BE2C (cell line): Measurements from ENCODE around the gene PDS5B.

ENCODE experiments used
- DNase-seq: peaks from one replicate; pipeline ENCODE4 v3.0.0-alpha.2; 2020
- H3K27me3 ChIP-seq: fragments of 250-450 bp; sonication (Bioruptor Pico); 2 replicates; pipeline ENCODE4 v1.5.1; 2020; ENCODE audit warnings: mild to moderate bottlenecking
- H3K36me3 ChIP-seq: fragments of 250-450 bp; sonication (Bioruptor Pico); 2 replicates; pipeline ENCODE4 v1.5.1; 2020; ENCODE audit warnings: mild to moderate bottlenecking
- H3K4me1 ChIP-seq: fragments of 250-450 bp; sonication (Bioruptor Pico); 2 replicates; pipeline ENCODE4 v1.5.1; 2020
- H3K4me3 ChIP-seq: 2 replicates; pipeline ENCODE4 v1.5.1; 2011; ENCODE audit warnings: low read depth, low read length
- H3K9me3 ChIP-seq: fragments of 250-450 bp; sonication (Bioruptor Pico); 2 replicates; pipeline ENCODE4 v1.5.1; 2020
- TF ChIP-seq, protein P1 (sequence below): IDR thresholded peaks from 2 replicates; pipeline ENCODE4 v1.5.1; 2012; ENCODE audit warnings: mild to moderate bottlenecking, low read depth, low read length

Gene PDS5B

DNA sequence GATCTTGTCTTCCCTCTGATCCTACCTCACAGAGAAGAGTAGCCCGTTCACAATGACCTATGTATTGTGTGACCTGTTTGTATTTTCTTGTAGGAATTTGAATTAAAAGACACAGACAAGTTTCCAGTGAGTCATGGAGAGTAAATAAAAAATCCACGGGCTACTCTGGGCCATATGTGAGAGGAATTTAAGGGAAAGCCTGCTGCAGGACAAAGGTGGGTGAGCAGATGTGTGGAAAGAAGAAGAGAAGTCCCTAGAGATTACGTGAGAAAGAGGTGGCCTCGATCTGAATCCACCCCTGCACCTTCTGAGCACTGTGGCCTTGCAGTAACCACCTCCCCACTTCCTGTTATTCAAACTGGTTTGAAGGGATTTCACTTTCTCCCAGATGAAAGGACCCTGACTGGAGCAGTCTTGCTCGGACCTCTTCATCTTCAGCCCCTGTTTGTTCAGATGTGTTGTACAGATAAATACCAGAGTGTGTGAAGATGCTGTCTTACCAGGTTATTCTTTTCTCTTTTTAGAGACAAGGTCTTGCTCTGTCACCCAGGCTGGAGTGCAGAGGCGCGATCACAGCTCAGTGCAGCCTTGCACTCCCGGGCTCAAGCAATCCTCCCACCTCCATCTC lies 205.4 kb downstream of the PDS5B start:
- no peaks in the 10 kb centered on the region for H3K27me3 ChIP-seq
- TF ChIP-seq, protein P1, sequence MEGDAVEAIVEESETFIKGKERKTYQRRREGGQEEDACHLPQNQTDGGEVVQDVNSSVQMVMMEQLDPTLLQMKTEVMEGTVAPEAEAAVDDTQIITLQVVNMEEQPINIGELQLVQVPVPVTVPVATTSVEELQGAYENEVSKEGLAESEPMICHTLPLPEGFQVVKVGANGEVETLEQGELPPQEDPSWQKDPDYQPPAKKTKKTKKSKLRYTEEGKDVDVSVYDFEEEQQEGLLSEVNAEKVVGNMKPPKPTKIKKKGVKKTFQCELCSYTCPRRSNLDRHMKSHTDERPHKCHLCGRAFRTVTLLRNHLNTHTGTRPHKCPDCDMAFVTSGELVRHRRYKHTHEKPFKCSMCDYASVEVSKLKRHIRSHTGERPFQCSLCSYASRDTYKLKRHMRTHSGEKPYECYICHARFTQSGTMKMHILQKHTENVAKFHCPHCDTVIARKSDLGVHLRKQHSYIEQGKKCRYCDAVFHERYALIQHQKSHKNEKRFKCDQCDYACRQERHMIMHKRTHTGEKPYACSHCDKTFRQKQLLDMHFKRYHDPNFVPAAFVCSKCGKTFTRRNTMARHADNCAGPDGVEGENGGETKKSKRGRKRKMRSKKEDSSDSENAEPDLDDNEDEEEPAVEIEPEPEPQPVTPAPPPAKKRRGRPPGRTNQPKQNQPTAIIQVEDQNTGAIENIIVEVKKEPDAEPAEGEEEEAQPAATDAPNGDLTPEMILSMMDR = no peak
- H3K36me3 ChIP-seq = no peaks in the 10 kb centered on the region; the same call in 1 of the 2 replicates
- no peaks in the 10 kb centered on the region for H3K4me1 ChIP-seq
- no peaks in the 10 kb centered on the region for H3K9me3 ChIP-seq
- H3K4me3 ChIP-seq = no peak overlapping the region
- DNase-seq = no peak

DNA sequence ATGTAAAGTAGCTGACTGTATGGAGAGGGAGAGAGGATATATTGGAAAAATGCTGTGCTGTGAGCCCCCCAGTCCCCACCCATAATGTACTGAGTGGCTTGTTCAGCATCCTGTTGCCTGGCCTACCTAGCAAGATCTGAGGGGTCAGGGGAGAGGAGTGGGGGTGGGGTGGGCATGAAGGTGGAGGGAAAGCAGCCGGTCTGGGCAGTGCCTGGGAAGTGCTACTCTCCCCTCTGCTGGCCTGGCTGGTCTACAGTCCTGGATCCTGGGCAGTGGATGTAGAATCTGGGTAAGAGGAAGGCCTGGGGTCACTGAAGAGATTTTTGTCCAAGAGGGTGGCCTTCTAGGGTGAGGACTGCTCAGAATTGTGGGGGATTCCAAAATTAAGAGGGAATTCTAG lies 210.5 kb downstream of the PDS5B start:
- no peaks in the 10 kb centered on the region for H3K4me1 ChIP-seq
- DNase-seq = no peak
- no peaks in the 10 kb centered on the region for H3K9me3 ChIP-seq
- TF ChIP-seq, protein P1 = no peak
- H3K36me3 ChIP-seq = no peaks in the 10 kb centered on the region
- no peak overlapping the region for H3K4me3 ChIP-seq
- H3K27me3 ChIP-seq = no peaks in the 10 kb centered on the region

DNA sequence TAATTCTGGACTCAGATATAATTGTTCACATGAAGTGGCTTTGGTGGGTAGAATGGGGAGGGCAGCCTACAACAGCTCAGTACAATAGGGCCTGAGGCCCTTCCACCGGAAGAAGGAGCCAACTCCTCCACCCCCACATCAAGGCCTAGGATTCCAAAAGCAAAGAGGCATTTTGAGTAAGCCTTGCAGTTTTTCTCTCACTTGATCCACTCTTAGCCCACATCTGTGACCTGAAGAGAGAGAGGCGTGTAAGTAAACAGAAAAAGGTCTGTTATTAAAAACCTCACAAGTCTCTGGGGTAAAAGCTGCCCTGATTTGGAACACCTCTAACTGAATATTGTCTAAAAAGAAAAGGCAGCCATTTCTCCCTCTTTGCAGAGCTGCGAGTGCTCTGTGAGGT lies 215.9 kb downstream of the PDS5B start:
- TF ChIP-seq, protein P1 = no peak
- H3K27me3 ChIP-seq = no peaks in the 10 kb centered on the region
- DNase-seq = no peak
- H3K36me3 ChIP-seq = no peaks in the 10 kb centered on the region
- no peak overlapping the region for H3K4me3 ChIP-seq
- no peaks in the 10 kb centered on the region for H3K9me3 ChIP-seq
- no peaks in the 10 kb centered on the region for H3K4me1 ChIP-seq

GRCh38 chr13:32804673-32805230 lies 218.5 kb downstream of the PDS5B start:
- Histone ChIP-seq H3K4me1 (no peaks in the 10 kb centered on the region), H3K4me3 (no peak overlapping the region), H3K9me3 (no peaks in the 10 kb centered on the region), H3K36me3 (no peaks in the 10 kb centered on the region), H3K27me3 (no peaks in the 10 kb centered on the region)
- TF ChIP-seq, protein P1 = no peak
- DNase-seq = no peak

DNA sequence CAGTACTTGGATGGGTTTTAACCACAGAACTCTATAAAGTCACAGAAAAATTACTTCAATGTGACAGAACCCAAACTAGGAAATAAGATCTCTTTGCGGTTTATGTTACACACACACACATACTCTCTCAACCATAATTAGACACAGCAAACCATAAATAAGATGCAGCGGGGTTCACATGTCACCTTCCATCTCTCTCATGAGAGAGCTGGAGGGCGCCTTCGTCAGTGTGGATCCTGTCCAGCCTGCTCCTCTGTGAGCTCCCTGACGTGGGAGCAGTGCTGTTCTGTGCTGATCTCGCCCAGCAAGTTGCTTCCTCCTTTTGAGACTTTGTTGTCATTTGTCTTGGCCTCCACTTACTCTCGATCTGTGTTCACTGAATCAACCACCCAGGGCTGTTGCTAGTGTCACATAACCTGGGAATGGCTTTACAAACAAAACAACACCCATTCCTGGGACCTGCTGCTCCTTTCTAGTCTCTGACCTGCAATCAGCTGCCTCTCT lies 225.1 kb downstream of the PDS5B start:
- DNase-seq = no peak
- no peak overlapping the region for H3K4me3 ChIP-seq
- no peaks in the 10 kb centered on the region for H3K27me3 ChIP-seq
- TF ChIP-seq, protein P1 = no peak
- H3K9me3 ChIP-seq = no peaks in the 10 kb centered on the region
- no peaks in the 10 kb centered on the region for H3K36me3 ChIP-seq
- no peaks in the 10 kb centered on the region for H3K4me1 ChIP-seq

DNA sequence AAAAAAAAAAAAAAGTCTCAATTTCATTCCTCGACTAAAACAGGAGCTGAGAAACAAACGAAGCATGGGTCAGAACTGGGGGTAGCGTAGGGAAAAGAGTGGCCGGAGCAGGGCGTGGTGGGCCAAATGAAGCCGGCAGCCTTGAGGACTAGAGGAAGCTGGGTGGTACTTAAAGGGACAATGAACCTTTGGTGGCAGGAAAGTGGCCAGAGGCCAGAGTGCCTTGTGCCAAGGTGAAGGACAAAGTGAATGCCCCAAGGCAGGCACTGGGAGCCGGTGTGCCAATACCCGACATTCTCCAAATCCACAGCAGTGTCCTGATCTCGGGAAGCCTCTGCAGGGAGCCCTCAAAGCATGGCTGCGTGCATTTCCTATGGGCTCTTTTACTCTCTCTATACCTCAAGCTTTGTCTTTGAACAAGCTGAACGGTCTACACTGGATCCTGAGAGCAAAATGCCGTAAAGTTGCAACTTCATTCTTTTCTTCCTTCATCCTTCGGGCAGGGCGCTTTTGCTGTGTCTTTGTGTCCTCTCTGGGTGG lies 235.0 kb downstream of the PDS5B start:
- TF ChIP-seq, protein P1 = no peak

More for the DNA sequence above, 235.0 kb downstream of the PDS5B start:
- Histone ChIP-seq H3K4me1 (no peaks in the 10 kb centered on the region), H3K27me3 (no peaks in the 10 kb centered on the region), H3K9me3 (no peaks in the 10 kb centered on the region), H3K36me3 (no peaks in the 10 kb centered on the region), H3K4me3 (no peak overlapping the region)
- DNase-seq = no peak
